ENCODE results near the gene HIP1R.

- TF ChIP-seq EZH2 (IDR thresholded peaks at IDR 0.05; ENCODE audit: insufficient read depth, poor library complexity, severe bottlenecking) (no peak), EZH2phosphoT487 (IDR thresholded peaks at IDR 0.05; ENCODE audit: insufficient read depth, low read depth) (no peak)
Measured at GRCh38 chr12:122855928-122856831, 20.9 kb downstream of the HIP1R start.

Data from GM23248 (cell line).